H1 (cell line): ENCODE data around the gene ICOSLG. TPM values are rescaled to one million over a fixed set of nuclear protein-coding genes. Genes with fewer than 3 reads are reported as not detected.

Experiments used
- EP300 ChIP-seq, 2 experiments: IDR thresholded peaks; 1 replicate in 1 of 2; 2 replicates in 1 of 2; pipeline ENCODE4 v1.6.1; 2011 to 2012; ENCODE audit warnings: low read depth in 2 of 2, low read length in 2 of 2, mild to moderate bottlenecking in 2 of 2, borderline replicate concordance in 1 of 2, inconsistent platforms in 1 of 2, moderate library complexity in 1 of 2
- EZH2 ChIP-seq: fragments of 200-600 bp; sonication (generic); IDR thresholded peaks from 2 replicates; pipeline ENCODE4 v1.7.1; 2012; ENCODE audit warnings: low read depth, mild to moderate bottlenecking, moderate library complexity, low read length, inconsistent platforms; ENCODE audit not compliant: severe bottlenecking
- JUND ChIP-seq: IDR thresholded peaks from 2 replicates; pipeline ENCODE4 v1.6.1; 2011; ENCODE audit warnings: mild to moderate bottlenecking, improper control_type of control experiment, low read length
- KDM4A ChIP-seq: IDR thresholded peaks from one replicate; pipeline ENCODE4 v1.7.1; 2012; ENCODE audit warnings: low read depth, mild to moderate bottlenecking, moderate library complexity, low read length, inconsistent platforms; ENCODE audit not compliant: severe bottlenecking
- KDM5A ChIP-seq: fragments of 200-600 bp; IDR thresholded peaks from 2 replicates; pipeline ENCODE4 v1.7.1; 2012; ENCODE audit warnings: mild to moderate bottlenecking, low read length, inconsistent platforms, mixed read lengths
- RNF2 ChIP-seq: fragments of 200-900, 300-1000 bp; sonication (generic); IDR thresholded peaks from 2 replicates; pipeline ENCODE4 v1.7.1; 2016; ENCODE audit warnings: borderline replicate concordance, low read depth, mild to moderate bottlenecking, antibody characterized with exemption, low read length; ENCODE audit not compliant: poor library complexity, severe bottlenecking; ENCODE audit errors: missing control alignments
- RXRA ChIP-seq: IDR thresholded peaks from 2 replicates; pipeline ENCODE4 v1.6.1; 2011; ENCODE audit warnings: low read depth, mild to moderate bottlenecking, low read length, moderate library complexity; ENCODE audit not compliant: insufficient read depth
- polyA plus RNA-seq, 7 experiments: library from polyadenylated mRNA; depleted of rRNA in 3 of 7; stranded (reverse) in 5 of 7; unstranded in 2 of 7; fragments of >200 nt in 5 of 7; fragments of 200-250 nt in 2 of 7; gene quantifications; 1 replicate in 5 of 7; 2 replicates in 1 of 7; 4 replicates in 1 of 7; pipeline versions ENCODE4 v1.2.1 to v1.2.3, GENCODE V29; 2011 to 2013; ENCODE audit warnings: missing spikeins in 2 of 7, mixed read lengths in 2 of 7
- total RNA-seq: library from RNA; stranded (reverse); fragmentation: NEBNext Ultra II Directional; extraction: Animal tissue kit (Norgen Biotek cat#: 25700); gene quantifications from 2 replicates; pipeline ENCODE4 v1.2.1, GENCODE V29; 2021

ICOSLG gene
- total and polyA plus RNA-seq, 2 of the 8 experiments (the other 6 are each of a cell fraction or from before 2014, with no cell fraction given), result 2.3 to 5.5 TPM

- TF ChIP-seq RNF2, result no peak
- TF ChIP-seq JUND, result no peak
- TF ChIP-seq KDM4A, result no peak
- no peak for TF ChIP-seq EP300 (IDR thresholded peaks at IDR 0.05; ENCODE audit: borderline replicate concordance in 1 of 2, low read depth in 2 of 2, low read length in 2 of 2)
- no peak for TF ChIP-seq KDM5A
- TF ChIP-seq EZH2, result no peak
- no peak for TF ChIP-seq RXRA
- TF ChIP-seq, all 59 proteins: peak for 0
These were observed 34.3 kb upstream of the ICOSLG start (continued) for GRCh38 chr21:44275041-44275440.
